Aorta (tissue), 5 donors: ENCODE measurements around the gene LHX3. TPM values are rescaled to one million over a fixed set of nuclear protein-coding genes. Genes with fewer than 3 reads are reported as not detected.
"Not testable (repeated sequence)": the region's sequence is repeated elsewhere in the genome, so short reads cannot be mapped to it uniquely, and the experiment has no call there.

Experiments used
- ATAC-seq: fragments of 200-7000 bp; cut with Tn5 transposase; one replicate; pipeline ENCODE4 v1.9.1; 2022; ENCODE audit warnings: moderate library complexity; ENCODE audit not compliant: low FRiP score
- DNase-seq, 2 donors: peaks; one replicate each; pipeline ENCODE4 v3.0.0-alpha.2; 2020
- H3K27ac ChIP-seq, 2 donors: one replicate each; pipeline ENCODE4 v1.5.1; 2013; ENCODE audit warnings: low read length in 2 of 2, mild to moderate bottlenecking in 2 of 2, moderate library complexity in 2 of 2, control low read depth in 1 of 2, inconsistent platforms in 1 of 2, low read depth in 1 of 2
- H3K27me3 ChIP-seq, 2 donors: one replicate each; pipeline ENCODE4 v1.6.1; 2013; ENCODE audit warnings: control low read depth in 1 of 2, low read length in 1 of 2, mild to moderate bottlenecking in 1 of 2, moderate library complexity in 1 of 2; ENCODE audit not compliant: insufficient read depth in 2 of 2, control insufficient read depth in 1 of 2
- H3K36me3 ChIP-seq, 2 donors: one replicate each; pipeline ENCODE4 v1.6.1; 2013; ENCODE audit warnings: control low read depth in 1 of 2, low read length in 1 of 2, mild to moderate bottlenecking in 1 of 2; ENCODE audit not compliant: insufficient read depth in 2 of 2, control insufficient read depth in 1 of 2
- H3K4me1 ChIP-seq, 2 donors: one replicate each; pipeline ENCODE4 v1.6.1; 2013; ENCODE audit warnings: low read length in 2 of 2, control low read depth in 1 of 2, mild to moderate bottlenecking in 1 of 2, moderate library complexity in 1 of 2; ENCODE audit not compliant: insufficient read depth in 2 of 2, control insufficient read depth in 1 of 2
- H3K4me3 ChIP-seq, 2 donors: one replicate each; pipeline ENCODE4 v1.5.1; 2013; ENCODE audit warnings: low read length in 2 of 2, control low read depth in 1 of 2, mild to moderate bottlenecking in 1 of 2
- H3K9me3 ChIP-seq: one replicate; pipeline ENCODE4 v1.6.1; 2013; ENCODE audit warnings: mild to moderate bottlenecking, low read length; ENCODE audit not compliant: control insufficient read depth
- WGBS, 2 donors: extraction: QIAGEN DNeasy Blood & Tissue Kit; methylation state at CpG; one replicate each; pipeline ENCODE4 v1.1.7; 2013; 5-methylcytosine and 5-hydroxymethylcytosine counted together
- intact Hi-C, 2 donors: fragments of 100-400 bp; cut with DNase I; formaldehyde crosslinking; loops; one replicate each; pipeline versions ENCODE4 v1.14.2 to v1.15.0; 2022
- polyA plus RNA-seq, 2 donors: library from polyadenylated mRNA; stranded (reverse); fragments of 200-250 nt; gene quantifications; one replicate each; pipeline ENCODE4 v1.2.3, GENCODE V29; 2013
- total RNA-seq, 2 donors: library from RNA; stranded (reverse); fragmentation: NEBNext Ultra II Directional; extraction: Animal tissue kit (Norgen Biotek cat#: 25700); gene quantifications; one replicate each; pipeline ENCODE4 v1.2.1, GENCODE V29; 2021
- donor health status: healthy with polysubstance abuse.
- donor health status: Bipolar disorder and iron deficiency.
- donor health status: DM: no; HTN: no; CAD: no.
- donor health status: DM: no; HTN: no; CAD: no.
- donor health status: DM: yes; HTN: yes; CAD: no.

The LHX3 gene
- total and polyA plus RNA-seq, 4 donors, result not detected

DNA sequence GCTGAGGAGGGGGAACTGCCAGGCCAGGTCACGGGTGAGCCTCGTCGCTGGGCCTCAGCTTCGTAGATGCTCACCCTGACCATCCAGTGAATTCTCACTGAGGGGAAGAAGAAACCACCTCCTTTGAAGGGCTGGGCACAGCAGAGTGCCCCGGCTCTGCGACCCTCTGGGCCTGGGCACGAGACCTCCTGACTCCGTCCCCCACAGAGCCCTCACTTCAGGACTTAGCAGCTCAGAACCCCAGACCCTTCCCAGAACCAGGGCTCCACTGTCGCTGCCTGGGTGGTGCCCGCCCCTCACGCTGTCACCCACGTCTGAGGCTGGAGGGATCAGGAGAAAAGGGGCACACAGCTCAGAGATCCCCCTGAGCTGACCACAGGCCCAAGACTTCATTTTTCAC, 52.0 kb downstream of the LHX3 start:
- DNase-seq (no peak), ATAC-seq (no peak)
- 92 to 96% methylated on average over 12 of the region's 12 CpGs for WGBS, 2 donors
- no peaks in the 10 kb centered on the region for H3K36me3 ChIP-seq
- H3K27ac ChIP-seq, result no peak overlapping the region
- H3K4me1 ChIP-seq, result no peaks in the 10 kb centered on the region
- intact Hi-C loops, result no loop called here
- no peaks in the 10 kb centered on the region for H3K27me3 ChIP-seq
- no peaks in the 10 kb centered on the region for H3K9me3 ChIP-seq
- H3K4me3 ChIP-seq, result no peak overlapping the region

DNA sequence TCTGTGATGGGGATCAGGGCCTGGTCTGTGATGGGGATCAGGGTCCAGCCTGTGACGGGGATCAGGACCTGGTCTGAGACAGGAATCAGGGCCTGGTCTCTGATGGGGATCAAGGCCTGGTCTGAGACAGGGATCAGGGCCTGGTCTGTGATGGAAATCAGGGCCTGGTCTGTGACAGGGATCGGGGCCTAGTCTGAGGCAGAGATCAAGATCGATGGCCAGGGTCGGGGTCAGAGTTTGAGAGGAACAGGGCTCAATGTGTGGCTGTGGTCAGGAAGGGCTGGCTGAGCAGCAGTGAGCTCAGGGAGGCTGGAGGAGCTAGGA, 52.4 kb downstream of the LHX3 start:
- H3K27me3 ChIP-seq, result no peaks in the 10 kb centered on the region

DNA sequence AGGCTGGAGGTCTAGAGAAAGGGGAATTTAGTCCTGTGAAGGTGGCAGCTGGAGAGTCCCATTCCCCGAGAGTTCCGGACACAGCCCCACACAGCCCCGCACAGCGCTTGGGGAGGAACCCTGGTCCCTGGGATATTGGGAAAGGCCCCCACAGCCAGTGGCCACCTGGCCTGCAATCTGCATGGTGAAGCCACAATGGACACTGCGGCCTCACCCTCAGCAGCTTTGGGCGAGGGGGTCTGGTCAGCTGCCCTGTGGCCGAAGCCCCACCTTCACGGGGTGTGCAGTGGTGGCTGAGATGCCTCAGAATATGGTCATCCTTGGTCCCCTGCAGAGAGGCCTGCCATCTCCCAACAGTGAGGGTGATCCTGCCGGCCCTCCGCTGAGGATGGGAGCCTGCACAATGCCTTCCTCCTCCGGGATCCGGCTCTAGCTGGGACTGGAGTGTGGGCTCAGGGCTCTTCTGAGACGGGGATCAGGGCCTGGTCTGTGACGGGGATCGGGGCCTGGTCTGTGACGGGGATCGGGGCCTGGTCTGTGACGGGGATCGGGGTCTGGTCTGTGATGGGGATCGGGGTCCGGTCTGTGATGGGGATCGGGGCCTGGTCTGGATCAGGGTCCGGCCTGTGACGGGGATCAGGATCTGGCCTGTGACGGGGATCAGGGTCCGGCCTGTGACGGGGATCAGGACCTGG, 52.9 kb downstream of the LHX3 start:
- no peak overlapping the region for H3K4me3 ChIP-seq
- peak in 1 of 2 donors; percentile 40 for DNase-seq
- no peaks in the 10 kb centered on the region for H3K27me3 ChIP-seq
- H3K4me1 ChIP-seq, result no peaks in the 10 kb centered on the region
- no peak for ATAC-seq
- H3K9me3 ChIP-seq, result no peaks in the 10 kb centered on the region
- no peak overlapping the region for H3K27ac ChIP-seq
- no peaks in the 10 kb centered on the region for H3K36me3 ChIP-seq
- 83 to 86% methylated on average over 27 of the region's 27 CpGs for WGBS, 2 donors
- intact Hi-C loops, result no loop called here

More for the DNA sequence above, 52.4 kb downstream of the LHX3 start:
- ATAC-seq, result no peak
- Histone ChIP-seq H3K27ac (no peak overlapping the region), H3K4me1 (no peaks in the 10 kb centered on the region), H3K4me3 (no peak overlapping the region), H3K36me3 (no peaks in the 10 kb centered on the region), H3K9me3 (no peaks in the 10 kb centered on the region)
- 83 to 87% methylated on average over 4 of the region's 4 CpGs for WGBS, 2 donors
- intact Hi-C loops, result no loop called here
- DNase-seq, result no peak

DNA sequence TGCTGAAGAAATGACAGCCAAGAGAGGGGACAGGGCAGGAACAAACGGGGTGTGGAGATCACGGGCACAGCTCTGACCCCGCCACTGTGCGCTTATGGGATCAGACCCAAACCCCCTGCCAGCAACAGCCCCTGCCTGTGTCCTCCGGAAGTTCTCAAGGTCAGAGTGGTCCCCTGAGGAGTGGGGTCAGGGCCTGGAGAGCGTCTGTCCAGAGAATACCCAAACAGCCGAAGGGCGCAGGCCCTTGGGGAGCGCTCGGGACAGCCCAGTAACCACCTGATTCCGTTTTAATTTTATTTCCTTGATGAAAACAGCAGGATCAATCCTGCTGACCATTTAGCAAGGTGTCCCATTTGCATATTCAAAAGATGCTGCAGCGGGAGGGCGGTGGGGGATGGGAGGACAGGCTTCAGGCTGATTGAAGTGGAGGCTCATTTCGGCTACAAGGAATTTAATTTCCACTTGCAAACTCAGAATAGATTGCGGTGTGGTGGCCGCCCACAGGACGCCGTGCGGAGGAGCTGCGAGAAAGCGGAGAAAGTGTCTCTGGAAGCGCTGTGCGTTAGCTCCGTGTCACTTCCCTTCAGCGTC, 53.6 kb downstream of the LHX3 start:
- no peaks in the 10 kb centered on the region for H3K4me1 ChIP-seq
- no peak overlapping the region for H3K27ac ChIP-seq
- ATAC-seq, result no peak
- no peak for DNase-seq
- no peaks in the 10 kb centered on the region for H3K9me3 ChIP-seq
- H3K36me3 ChIP-seq, result no peaks in the 10 kb centered on the region
- intact Hi-C loops, result no loop called here
- H3K4me3 ChIP-seq, result no peak overlapping the region
- no peaks in the 10 kb centered on the region for H3K27me3 ChIP-seq
- WGBS, 2 donors, result 80 to 82% methylated on average over 25 of the region's 25 CpGs

DNA sequence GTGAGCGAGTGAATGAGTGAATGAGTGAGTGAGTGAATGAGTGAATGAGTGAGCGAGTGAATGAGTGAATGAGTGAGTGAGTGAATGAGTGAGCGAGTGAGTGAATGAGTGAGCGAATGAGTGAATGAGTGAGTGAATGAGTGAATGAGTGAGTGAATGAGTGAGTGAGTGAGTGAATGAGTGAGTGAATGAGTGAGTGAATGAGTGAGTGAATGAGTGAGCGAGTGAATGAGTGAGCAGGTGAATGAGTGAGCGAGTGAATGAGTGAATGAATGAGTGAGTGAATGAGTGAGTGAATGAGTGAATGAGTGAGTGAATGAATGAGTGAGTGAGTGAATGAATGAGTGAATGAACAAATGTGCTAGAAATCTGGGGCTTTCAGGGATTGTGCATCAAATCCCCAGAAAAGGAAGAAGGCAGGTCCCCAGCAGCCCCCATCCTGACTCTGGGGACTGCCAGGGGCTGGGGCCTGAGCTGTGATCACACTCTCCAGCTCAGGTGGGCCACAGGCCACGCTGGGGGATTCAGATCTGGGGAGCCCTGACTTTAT, 54.2 kb downstream of the LHX3 start:
- H3K9me3 ChIP-seq, H3K27ac ChIP-seq, H3K4me3 ChIP-seq, H3K36me3 ChIP-seq, intact Hi-C loops, DNase-seq, H3K4me1 ChIP-seq, H3K27me3 ChIP-seq, ATAC-seq: not testable (repeated sequence)
- 88 to 92% methylated on average over 7 of the region's 7 CpGs for WGBS, 2 donors

DNA sequence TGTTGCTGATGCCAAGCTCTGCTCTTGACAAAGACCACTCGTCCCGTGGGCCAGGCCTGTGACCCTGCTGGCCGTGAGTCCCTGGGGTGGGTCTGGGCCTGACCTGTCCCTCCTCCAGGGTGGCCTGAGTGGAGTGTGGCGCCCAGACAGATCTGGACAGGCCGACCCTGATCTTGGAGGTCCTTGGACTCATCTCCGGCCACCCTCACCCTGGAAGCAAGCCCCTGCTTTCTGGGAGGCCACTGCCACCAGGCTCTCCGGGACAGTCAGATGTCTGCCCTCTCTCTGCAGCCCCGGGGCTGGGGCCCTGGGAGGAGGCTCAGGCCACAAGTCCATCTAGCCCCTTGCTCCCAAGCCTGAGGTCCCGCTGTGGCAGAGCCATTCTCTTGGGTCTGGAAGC, 55.1 kb downstream of the LHX3 start:
- intact Hi-C loops, result no loop called here
- no peak overlapping the region for H3K27ac ChIP-seq
- WGBS, 2 donors, result 88 to 92% methylated on average over 9 of the region's 9 CpGs
- H3K36me3 ChIP-seq, result no peaks in the 10 kb centered on the region
- H3K4me1 ChIP-seq, result no peaks in the 10 kb centered on the region
- H3K27me3 ChIP-seq, result no peaks in the 10 kb centered on the region
- H3K4me3 ChIP-seq, result no peak overlapping the region
- DNase-seq (peak in 1 of 2 donors; percentile 64), ATAC-seq (no peak)
- H3K9me3 ChIP-seq, result no peaks in the 10 kb centered on the region

DNA sequence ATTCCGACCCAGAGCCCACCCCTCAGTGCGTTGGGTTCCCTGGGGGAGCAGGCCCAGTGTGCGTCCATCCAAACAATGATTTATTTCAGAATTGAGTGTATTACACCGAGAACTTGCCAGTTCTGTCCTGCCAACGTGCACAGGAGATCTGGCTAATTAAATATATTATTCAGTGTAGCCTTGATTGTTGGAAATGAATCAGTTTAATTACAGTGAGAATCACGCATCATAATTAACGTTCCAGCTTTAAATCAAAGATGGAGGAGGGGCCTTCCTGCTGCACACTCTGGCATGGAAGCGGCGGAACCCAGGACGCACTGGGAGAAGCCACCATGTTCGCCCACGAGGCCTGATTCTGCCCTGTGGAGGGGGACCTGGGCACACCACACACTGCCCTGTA, 55.6 kb downstream of the LHX3 start:
- Histone ChIP-seq H3K27ac (no peak overlapping the region), H3K36me3 (no peaks in the 10 kb centered on the region), H3K4me3 (no peak overlapping the region), H3K27me3 (no peaks in the 10 kb centered on the region), H3K4me1 (no peaks in the 10 kb centered on the region), H3K9me3 (no peaks in the 10 kb centered on the region)
- no peak for ATAC-seq
- intact Hi-C loops, result no loop called here
- no peak for DNase-seq
- WGBS, 2 donors, result 82 to 84% methylated on average over 12 of the region's 12 CpGs

DNA sequence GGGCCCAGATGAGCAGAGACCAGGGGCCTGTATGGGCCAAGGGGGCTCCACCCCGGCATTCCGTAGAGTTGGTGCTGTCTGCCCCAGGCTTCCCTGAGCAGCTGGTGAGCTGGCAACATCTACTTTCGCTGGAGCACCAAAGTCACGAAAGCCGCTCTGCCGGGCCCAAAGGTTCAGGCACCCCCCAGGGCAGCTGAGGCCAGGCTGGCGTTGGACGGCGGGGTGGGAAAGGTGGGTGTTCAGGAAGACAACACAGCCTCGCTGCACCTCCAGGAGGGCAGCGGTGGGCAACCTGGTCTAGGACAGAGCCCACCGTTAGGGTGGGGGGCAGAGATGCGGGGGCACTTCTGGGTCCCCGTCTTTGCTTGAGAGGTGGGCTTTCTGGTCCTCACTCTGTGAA, 56.2 kb downstream of the LHX3 start:
- intact Hi-C loops, result no loop called here

More for the DNA sequence above, 56.2 kb downstream of the LHX3 start:
- no peaks in the 10 kb centered on the region for H3K4me1 ChIP-seq
- WGBS, 2 donors, result 83 to 84% methylated on average over 14 of the region's 14 CpGs
- DNase-seq (no peak), ATAC-seq (no peak)
- no peaks in the 10 kb centered on the region for H3K9me3 ChIP-seq
- no peak overlapping the region for H3K27ac ChIP-seq
- no peaks in the 10 kb centered on the region for H3K27me3 ChIP-seq
- no peaks in the 10 kb centered on the region for H3K36me3 ChIP-seq
- no peak overlapping the region for H3K4me3 ChIP-seq
